H9 (cell line): ENCODE data around the gene CD200. TPM values are rescaled to one million over a fixed set of nuclear protein-coding genes. Genes with fewer than 3 reads are reported as not detected.

Experiments used
- DNase-seq: peaks from one replicate; pipeline ENCODE4 v3.0.0-alpha.2; 2017
- H2AFZ ChIP-seq: one replicate; pipeline ENCODE4 v1.6.1; 2013; ENCODE audit warnings: mild to moderate bottlenecking, low read length, control low read depth, moderate library complexity
- H2AK5ac ChIP-seq: 2 replicates; pipeline ENCODE4 v1.6.1; 2013; ENCODE audit warnings: low read length, control low read depth, mixed read lengths; ENCODE audit not compliant: insufficient read length
- H2BK120ac ChIP-seq: one replicate; pipeline ENCODE4 v1.6.1; 2013; ENCODE audit warnings: low read depth, mild to moderate bottlenecking, low read length, control low read depth, inconsistent platforms; ENCODE audit not compliant: poor library complexity, severe bottlenecking
- H2BK12ac ChIP-seq: 2 replicates; pipeline ENCODE4 v1.6.1; 2013; ENCODE audit warnings: low read length, control low read depth, mixed read lengths, low read depth; ENCODE audit not compliant: insufficient read length
- H2BK15ac ChIP-seq: 2 replicates; pipeline ENCODE4 v1.6.1; 2013; ENCODE audit warnings: low read depth, low read length, control low read depth
- H2BK20ac ChIP-seq: one replicate; pipeline ENCODE4 v1.6.1; 2013; ENCODE audit warnings: low read depth, mild to moderate bottlenecking, low read length, control low read depth, inconsistent platforms; ENCODE audit not compliant: poor library complexity, severe bottlenecking
- H2BK5ac ChIP-seq: 2 replicates; pipeline ENCODE4 v1.6.1; 2013; ENCODE audit warnings: low read length, control low read depth, mixed read lengths; ENCODE audit not compliant: insufficient read length
- H3K14ac ChIP-seq: 2 replicates; pipeline ENCODE4 v1.6.1; 2013; ENCODE audit warnings: low read length, control low read depth; ENCODE audit not compliant: insufficient read depth
- H3K18ac ChIP-seq: 2 replicates; pipeline ENCODE4 v1.6.1; 2013; ENCODE audit warnings: low read depth, mild to moderate bottlenecking, mixed read lengths, low read length, control low read depth; ENCODE audit not compliant: insufficient read length
- H3K23ac ChIP-seq: 2 replicates; pipeline ENCODE4 v1.6.1; 2013; ENCODE audit warnings: low read length, control low read depth, mixed read lengths, low read depth; ENCODE audit not compliant: insufficient read length
- H3K23me2 ChIP-seq: 2 replicates; pipeline ENCODE4 v1.6.1; 2013; ENCODE audit warnings: low read depth, mild to moderate bottlenecking, mixed read lengths, low read length, control low read depth; ENCODE audit not compliant: insufficient read length, poor library complexity, severe bottlenecking
- H3K27ac ChIP-seq: 2 replicates; pipeline ENCODE4 v1.5.1; 2013; ENCODE audit warnings: low read length, control low read depth, mixed read lengths, low read depth; ENCODE audit not compliant: insufficient read length
- H3K27me3 ChIP-seq: 2 replicates; pipeline ENCODE4 v1.6.1; 2013; ENCODE audit warnings: low read length, control low read depth, inconsistent platforms; ENCODE audit not compliant: insufficient read depth
- H3K4ac ChIP-seq: 2 replicates; pipeline ENCODE4 v1.6.1; 2013; ENCODE audit warnings: low read depth, mild to moderate bottlenecking, control low read depth, inconsistent platforms, low read length, moderate library complexity
- H3K4me1 ChIP-seq: 2 replicates; pipeline ENCODE4 v1.6.1; 2013; ENCODE audit warnings: low read length, control low read depth, inconsistent platforms; ENCODE audit not compliant: insufficient read depth
- H3K4me2 ChIP-seq: 2 replicates; pipeline ENCODE4 v1.6.1; 2013; ENCODE audit warnings: low read length, control low read depth, mixed read lengths; ENCODE audit not compliant: insufficient read length, insufficient read depth
- H3K56ac ChIP-seq: 2 replicates; pipeline ENCODE4 v1.6.1; 2013; ENCODE audit warnings: low read depth, mild to moderate bottlenecking, mixed read lengths, low read length, control low read depth; ENCODE audit not compliant: insufficient read length
- H3K79me1 ChIP-seq: 2 replicates; pipeline ENCODE4 v1.6.1; 2013; ENCODE audit warnings: low read depth, mild to moderate bottlenecking, moderate library complexity, low read length, control low read depth, inconsistent platforms; ENCODE audit not compliant: insufficient read depth, poor library complexity, severe bottlenecking
- H3K79me2 ChIP-seq: 2 replicates; pipeline ENCODE4 v1.6.1; 2013; ENCODE audit warnings: low read length, control low read depth, inconsistent platforms; ENCODE audit not compliant: insufficient read depth
- H3K9ac ChIP-seq: 2 replicates; pipeline ENCODE4 v1.6.1; 2013; ENCODE audit warnings: low read length, control low read depth, mixed read lengths; ENCODE audit not compliant: insufficient read length; ENCODE audit errors: extremely low read depth
- H3K9me3 ChIP-seq: one replicate; pipeline ENCODE4 v1.6.1; 2013; ENCODE audit warnings: low read depth, low read length, inconsistent platforms; ENCODE audit not compliant: control insufficient read depth
- H3T11ph ChIP-seq: one replicate; pipeline ENCODE4 v1.6.1; 2013; ENCODE audit warnings: mild to moderate bottlenecking, low read length, control low read depth, inconsistent platforms
- H4K20me1 ChIP-seq: one replicate; pipeline ENCODE4 v1.6.1; 2013; ENCODE audit not compliant: control insufficient read depth, insufficient read length, insufficient read depth
- H4K5ac ChIP-seq: 2 replicates; pipeline ENCODE4 v1.6.1; 2013; ENCODE audit warnings: low read depth, mild to moderate bottlenecking, mixed read lengths, low read length, control low read depth; ENCODE audit not compliant: insufficient read length
- H4K8ac ChIP-seq: replicated peaks from 2 replicates; pipeline ENCODE4 v1.6.1; 2013; ENCODE audit warnings: low read length, control low read depth, mixed read lengths, low read depth; ENCODE audit not compliant: insufficient read length
- H4K91ac ChIP-seq: 2 replicates; pipeline ENCODE4 v1.6.1; 2013; ENCODE audit warnings: low read depth, mild to moderate bottlenecking, moderate library complexity, mixed read lengths, low read length, control low read depth; ENCODE audit not compliant: insufficient read length
- H3K27ac Mint-ChIP-seq, 3 experiments: 2 replicates in 2 of 3; 3 replicates in 1 of 3; pipeline ENCODE4 v1.8.0; 2020 to 2021; ENCODE audit warnings: mixed read lengths in 3 of 3, mild to moderate bottlenecking in 1 of 3, moderate library complexity in 1 of 3
- H3K27me3 Mint-ChIP-seq: 2 replicates; pipeline ENCODE4 v1.8.0; 2021; ENCODE audit warnings: low read depth, mild to moderate bottlenecking, moderate library complexity, mixed read lengths
- H3K36me3 Mint-ChIP-seq, 3 experiments: 2 replicates in 2 of 3; 3 replicates in 1 of 3; pipeline ENCODE4 v1.8.0; 2020 to 2021; ENCODE audit warnings: low read depth in 3 of 3, mixed read lengths in 3 of 3; ENCODE audit not compliant: insufficient read depth in 1 of 3
- H3K4me1 Mint-ChIP-seq, 2 experiments: 2 replicates each; pipeline ENCODE4 v1.8.0; 2020; ENCODE audit warnings: mixed read lengths in 2 of 2
- H3K4me3 Mint-ChIP-seq, 2 experiments: 2 replicates in 1 of 2; 3 replicates in 1 of 2; pipeline ENCODE4 v1.8.0; 2020 to 2021; ENCODE audit warnings: mild to moderate bottlenecking in 2 of 2, mixed read lengths in 2 of 2, moderate library complexity in 1 of 2
- H3K9me3 Mint-ChIP-seq, 2 experiments: 2 replicates in 1 of 2; 3 replicates in 1 of 2; pipeline ENCODE4 v1.8.0; 2020; ENCODE audit warnings: mild to moderate bottlenecking in 2 of 2, mixed read lengths in 2 of 2, moderate library complexity in 1 of 2
- WGBS: extraction: QIAGEN DNeasy Blood & Tissue Kit; methylation state at CpG from one replicate; pipeline ENCODE4 v1.1.7; 2013; ENCODE audit warnings: missing lambda C conversion rate, low lambda C conversion rate, mixed read lengths; ENCODE audit not compliant: insufficient read length; ENCODE audit errors: extremely low coverage; 5-methylcytosine and 5-hydroxymethylcytosine counted together
- total RNA-seq: library from RNA; stranded (reverse); gene quantifications from 2 replicates; pipeline ENCODE4 v1.2.1, GENCODE V29; 2021
- TF ChIP-seq, protein P1 (sequence below): fragments of 200-600 bp; sonication (generic); conservative IDR thresholded peaks from 3 replicates; pipeline ENCODE4 v1.8.0; 2021; ENCODE audit warnings: antibody characterized with exemption, mild to moderate bottlenecking

The CD200 gene
- total RNA-seq, 1 experiment from 2014 or later: 51.6 TPM

DNA sequence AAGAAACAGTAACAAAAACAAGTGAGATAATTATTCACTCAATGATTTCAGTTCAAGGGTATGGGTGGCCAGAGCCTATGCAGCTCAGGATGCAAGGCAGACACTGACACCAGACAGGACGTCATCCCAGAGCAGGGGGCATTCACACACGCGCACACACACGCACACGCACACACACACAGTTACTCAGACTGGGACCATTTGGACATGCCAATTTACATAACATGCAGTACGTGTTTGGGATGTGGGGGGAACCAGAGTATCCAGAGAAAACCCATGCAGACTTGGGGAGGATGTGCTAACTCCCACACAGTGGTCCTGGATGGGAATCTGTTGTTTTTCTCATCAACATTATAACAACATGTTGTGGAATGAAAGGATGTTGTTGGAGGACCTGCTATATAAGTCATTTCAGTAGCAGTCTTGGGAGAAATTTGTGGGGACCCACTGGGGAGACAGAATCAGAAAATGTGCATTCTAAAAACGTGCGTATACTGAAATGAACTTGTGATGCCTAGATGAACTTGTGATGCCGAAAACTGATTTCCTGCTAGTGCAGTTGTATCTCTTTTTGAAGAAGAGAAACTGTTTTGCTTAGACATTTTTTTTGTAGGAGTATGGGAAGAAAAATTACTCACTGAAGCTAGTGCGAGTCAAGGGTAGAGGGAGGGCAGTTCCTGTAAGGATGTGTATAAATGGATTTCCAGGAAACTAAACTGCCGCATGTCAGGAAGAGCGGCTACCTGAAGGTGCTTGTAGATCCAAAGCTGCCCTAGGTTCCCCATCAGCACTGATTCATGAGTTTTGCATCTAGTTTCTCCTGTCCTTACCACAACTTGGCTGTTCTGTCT lies 25.2 kb downstream of the CD200 start:
- no peak overlapping the region for H2AFZ ChIP-seq
- H3K14ac ChIP-seq: no peak overlapping the region
- H3K79me1 ChIP-seq: no peaks in the 10 kb centered on the region
- no peak overlapping the region for H3K9ac ChIP-seq
- H3K23ac ChIP-seq: no peak overlapping the region
- no peaks in the 10 kb centered on the region for H4K20me1 ChIP-seq
- H3K79me2 ChIP-seq: no peaks in the 10 kb centered on the region
- no peaks in the 10 kb centered on the region for H3K23me2 ChIP-seq
- H3K27ac ChIP-seq: peak overlapping the region; percentile 31
- no CpG with 5 or more reads among the region's 12 CpGs for WGBS
- H2BK5ac ChIP-seq: no peak overlapping the region
- TF ChIP-seq, protein P1, sequence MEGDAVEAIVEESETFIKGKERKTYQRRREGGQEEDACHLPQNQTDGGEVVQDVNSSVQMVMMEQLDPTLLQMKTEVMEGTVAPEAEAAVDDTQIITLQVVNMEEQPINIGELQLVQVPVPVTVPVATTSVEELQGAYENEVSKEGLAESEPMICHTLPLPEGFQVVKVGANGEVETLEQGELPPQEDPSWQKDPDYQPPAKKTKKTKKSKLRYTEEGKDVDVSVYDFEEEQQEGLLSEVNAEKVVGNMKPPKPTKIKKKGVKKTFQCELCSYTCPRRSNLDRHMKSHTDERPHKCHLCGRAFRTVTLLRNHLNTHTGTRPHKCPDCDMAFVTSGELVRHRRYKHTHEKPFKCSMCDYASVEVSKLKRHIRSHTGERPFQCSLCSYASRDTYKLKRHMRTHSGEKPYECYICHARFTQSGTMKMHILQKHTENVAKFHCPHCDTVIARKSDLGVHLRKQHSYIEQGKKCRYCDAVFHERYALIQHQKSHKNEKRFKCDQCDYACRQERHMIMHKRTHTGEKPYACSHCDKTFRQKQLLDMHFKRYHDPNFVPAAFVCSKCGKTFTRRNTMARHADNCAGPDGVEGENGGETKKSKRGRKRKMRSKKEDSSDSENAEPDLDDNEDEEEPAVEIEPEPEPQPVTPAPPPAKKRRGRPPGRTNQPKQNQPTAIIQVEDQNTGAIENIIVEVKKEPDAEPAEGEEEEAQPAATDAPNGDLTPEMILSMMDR: no peak
- Mint-ChIP-seq H3K9me3 (no peaks in the 10 kb centered on the region), H3K4me3 (peak overlapping the region in 1 of 2 experiments; percentile 5; a peak in 1 of 5 replicates), H3K36me3 (peaks cover 30 to 45% (median 33%) of the 10 kb centered on the region in 3 experiments; a peak in 6 of 7 replicates), H3K27ac (peak overlapping the region; percentile 2 to 71 (median 70); a peak in 6 of 7 replicates), H3K4me1 (peaks cover 47 to 55% of the 10 kb centered on the region in 2 experiments), H3K27me3 (no peaks in the 10 kb centered on the region)
- H2BK120ac ChIP-seq: no peak overlapping the region
- no peak overlapping the region for H3T11ph ChIP-seq
- H4K8ac ChIP-seq: no peak overlapping the region
- H3K56ac ChIP-seq: no peak overlapping the region
- H2BK15ac ChIP-seq: no peak overlapping the region
- H3K4ac ChIP-seq: no peak overlapping the region
- H3K27me3 ChIP-seq: no peaks in the 10 kb centered on the region
- no peak overlapping the region for H3K4me2 ChIP-seq
- no peak overlapping the region for H3K18ac ChIP-seq
- H2BK12ac ChIP-seq: no peak overlapping the region
- DNase-seq: no peak
- no peak overlapping the region for H2BK20ac ChIP-seq
- H3K4me1 ChIP-seq: peaks cover 21% of the 10 kb centered on the region
- no peak overlapping the region for H2AK5ac ChIP-seq
- H4K5ac ChIP-seq: no peak overlapping the region
- H3K9me3 ChIP-seq: no peaks in the 10 kb centered on the region
- no peak overlapping the region for H4K91ac ChIP-seq
